ENCODE measurements around the gene ADGRF1. TPM values are rescaled to one million over a fixed set of nuclear protein-coding genes. Genes with fewer than 3 reads are reported as not detected.

ADGRF1 gene
- total and polyA plus RNA-seq, 10 donors, result 0.13 to 1.6 (median 0.32) TPM; not detected in 5

GRCh38 chr6:47078991-47079390 lies 36.9 kb upstream of the ADGRF1 start:
- Histone ChIP-seq H3K36me3 (no peaks in the 10 kb centered on the region), H3K27me3 (replicated peaks in 1 of 7) (no peaks in the 10 kb centered on the region), H3K4me3 (no peak overlapping the region), H3K27ac (no peak overlapping the region), H3K9me3 (no peaks in the 10 kb centered on the region), H3K4me1 (peaks cover 6 to 27% (median 19%) of the 10 kb centered on the region in 6 donors)
- DNase-seq, result no peak
- intact Hi-C loops (cut with DNase I; ENCODE audit: low total_unique reads), result no loop called here
- no peak for TF ChIP-seq POLR2A (IDR thresholded peaks at IDR 0.05)
- TF ChIP-seq, protein P1, sequence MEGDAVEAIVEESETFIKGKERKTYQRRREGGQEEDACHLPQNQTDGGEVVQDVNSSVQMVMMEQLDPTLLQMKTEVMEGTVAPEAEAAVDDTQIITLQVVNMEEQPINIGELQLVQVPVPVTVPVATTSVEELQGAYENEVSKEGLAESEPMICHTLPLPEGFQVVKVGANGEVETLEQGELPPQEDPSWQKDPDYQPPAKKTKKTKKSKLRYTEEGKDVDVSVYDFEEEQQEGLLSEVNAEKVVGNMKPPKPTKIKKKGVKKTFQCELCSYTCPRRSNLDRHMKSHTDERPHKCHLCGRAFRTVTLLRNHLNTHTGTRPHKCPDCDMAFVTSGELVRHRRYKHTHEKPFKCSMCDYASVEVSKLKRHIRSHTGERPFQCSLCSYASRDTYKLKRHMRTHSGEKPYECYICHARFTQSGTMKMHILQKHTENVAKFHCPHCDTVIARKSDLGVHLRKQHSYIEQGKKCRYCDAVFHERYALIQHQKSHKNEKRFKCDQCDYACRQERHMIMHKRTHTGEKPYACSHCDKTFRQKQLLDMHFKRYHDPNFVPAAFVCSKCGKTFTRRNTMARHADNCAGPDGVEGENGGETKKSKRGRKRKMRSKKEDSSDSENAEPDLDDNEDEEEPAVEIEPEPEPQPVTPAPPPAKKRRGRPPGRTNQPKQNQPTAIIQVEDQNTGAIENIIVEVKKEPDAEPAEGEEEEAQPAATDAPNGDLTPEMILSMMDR (IDR thresholded peaks at IDR 0.05 in 8 of 11, conservative IDR thresholded peaks at IDR 0.05 in 3 of 11), result no peak
- no peak for TF ChIP-seq POLR2AphosphoS5 (IDR thresholded peaks at IDR 0.05)
- 73 to 93% (median 84%) methylated on average over 6 of the region's 6 CpGs for WGBS, 5 donors

GRCh38 chr6:47076422-47077344 lies 34.6 kb upstream of the ADGRF1 start:
- no peaks in the 10 kb centered on the region for H3K36me3 ChIP-seq
- no peaks in the 10 kb centered on the region for H3K9me3 ChIP-seq
- intact Hi-C loops (cut with DNase I; ENCODE audit: low total_unique reads), result no loop called here
- WGBS, 5 donors, result 41 to 56% (median 49%) methylated on average over 9 of the region's 9 CpGs
- no peak overlapping the region for H3K4me3 ChIP-seq
- no peaks in the 10 kb centered on the region for H3K27me3 ChIP-seq (replicated peaks in 1 of 7)
- H3K4me1 ChIP-seq, result peaks cover 0 to 21% (median 12%) of the 10 kb centered on the region in 6 donors
- no peak for TF ChIP-seq POLR2AphosphoS5 (IDR thresholded peaks at IDR 0.05)
- no peak for TF ChIP-seq POLR2A (IDR thresholded peaks at IDR 0.05)
- TF ChIP-seq, protein P1 (IDR thresholded peaks at IDR 0.05 in 8 of 11, conservative IDR thresholded peaks at IDR 0.05 in 3 of 11), result no peak
- DNase-seq, result no peak
- H3K27ac ChIP-seq, result peak overlapping the region in 4 of 8 donors; percentile 48 to 64 (median 55)

DNA sequence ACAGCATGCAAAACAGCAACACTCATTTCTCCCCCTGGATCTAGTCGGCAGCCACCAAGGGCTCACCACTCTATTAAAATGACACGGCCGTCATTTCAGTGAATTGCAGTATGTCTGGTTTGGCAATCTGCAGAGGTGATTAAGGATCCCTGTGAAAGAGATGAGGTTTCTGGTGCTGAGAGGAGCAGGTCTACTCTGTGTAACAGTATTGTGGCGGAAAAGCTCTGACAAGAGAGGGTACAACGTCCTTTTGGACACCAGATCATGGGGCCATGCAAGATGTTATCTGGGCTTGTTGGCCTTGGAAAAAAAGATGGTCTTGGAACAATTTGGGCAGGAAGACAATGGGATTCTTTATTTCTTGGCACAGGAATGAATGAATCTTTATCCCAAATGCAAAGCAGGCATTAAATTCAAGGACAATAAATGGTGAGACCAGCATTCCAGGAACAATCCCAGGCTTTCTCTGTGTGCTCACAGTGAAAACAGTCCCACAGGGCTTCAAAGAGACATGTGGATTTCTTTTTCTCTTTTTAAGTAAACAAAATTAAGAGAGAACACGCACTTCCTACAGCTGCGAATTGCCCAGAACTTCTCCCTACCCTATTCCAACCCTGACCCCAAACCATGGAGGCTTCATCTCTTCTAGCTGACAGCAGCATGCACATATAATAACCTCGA lies 33.7 kb upstream of the ADGRF1 start:
- H3K4me1 ChIP-seq, result peaks cover 0 to 21% (median 12%) of the 10 kb centered on the region in 6 donors
- DNase-seq, result no peak
- no peak overlapping the region for H3K4me3 ChIP-seq
- intact Hi-C loops (cut with DNase I; ENCODE audit: low total_unique reads), result no loop called here
- peak overlapping the region in 5 of 8 donors; percentile 4 to 64 (median 55) for H3K27ac ChIP-seq
- H3K9me3 ChIP-seq, result no peaks in the 10 kb centered on the region
- no peaks in the 10 kb centered on the region for H3K27me3 ChIP-seq (replicated peaks in 1 of 7)
- no peaks in the 10 kb centered on the region for H3K36me3 ChIP-seq
- TF ChIP-seq POLR2AphosphoS5 (IDR thresholded peaks at IDR 0.05), result no peak
- TF ChIP-seq, protein P1 (IDR thresholded peaks at IDR 0.05 in 8 of 11, conservative IDR thresholded peaks at IDR 0.05 in 3 of 11), result no peak
- TF ChIP-seq POLR2A (IDR thresholded peaks at IDR 0.05), result no peak
- WGBS, 5 donors, result 52 to 79% (median 72%) methylated on average over 8 of the region's 8 CpGs

DNA sequence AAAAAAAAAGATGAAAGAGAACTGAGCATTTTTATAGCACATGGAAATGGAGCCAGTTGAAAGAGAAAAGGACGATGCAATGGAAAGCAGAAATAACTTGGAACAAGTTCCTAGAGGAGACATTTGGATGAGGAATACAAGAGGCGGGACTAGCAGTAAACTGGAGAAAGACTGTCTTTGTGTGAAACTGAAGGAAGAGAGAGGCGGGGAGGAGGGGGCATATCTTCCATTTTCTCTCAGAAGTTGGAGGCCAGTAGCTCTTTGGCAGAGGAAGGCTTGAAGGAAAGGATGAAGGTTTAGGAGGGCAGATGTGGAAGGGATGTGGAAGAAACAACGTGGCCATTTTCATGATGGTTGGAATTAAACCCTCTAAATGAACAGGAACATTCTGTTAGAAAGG lies 33.0 kb upstream of the ADGRF1 start:
- WGBS, 5 donors, result 78 to 89% (median 83%) methylated on average over 4 of the region's 4 CpGs
- intact Hi-C loops (cut with DNase I; ENCODE audit: low total_unique reads), result no loop called here
- Histone ChIP-seq H3K36me3 (no peaks in the 10 kb centered on the region), H3K4me1 (peaks cover 0 to 21% (median 12%) of the 10 kb centered on the region in 6 donors), H3K27ac (peak overlapping the region in 2 of 8 donors; percentile 55), H3K27me3 (replicated peaks in 1 of 7) (no peaks in the 10 kb centered on the region), H3K4me3 (no peak overlapping the region), H3K9me3 (no peaks in the 10 kb centered on the region)
- no peak for TF ChIP-seq POLR2AphosphoS5 (IDR thresholded peaks at IDR 0.05)
- TF ChIP-seq POLR2A (IDR thresholded peaks at IDR 0.05), result no peak
- TF ChIP-seq, protein P1 (IDR thresholded peaks at IDR 0.05 in 8 of 11, conservative IDR thresholded peaks at IDR 0.05 in 3 of 11), result no peak
- DNase-seq, result no peak
